Hypothalamus (tissue), 51 donors: ENCODE measurements around the gene TFDP2.
"Not testable (repeated sequence)": the region's sequence is repeated elsewhere in the genome, so short reads cannot be mapped to it uniquely, and the experiment has no call there.

Experiments
- DNase-seq, 51 donors: peaks; one replicate each; lab custom pipeline; 2025; lab: John Stamatoyannopoulos, UW

The TFDP2 gene

GRCh38 chr3:142148792-142149672, at the start of gene TFDP2:
Gene TFDP2, minus strand, starts transcription at chr3:142149544. Its CDS starts 47,795 bp downstream, at chr3:142101749.
- peak; percentile 40 to 95 (median 80) for DNase-seq

- DNase-seq, result no peak
Observed at GRCh38 chr3:142188846-142189245, 39.5 kb upstream of the TFDP2 start.

GRCh38 chr3:142180761-142181362, 31.5 kb upstream of the TFDP2 start:
- DNase-seq, result peak in 14 of 51 donors; percentile 1 to 38 (median 4)

- no peak for DNase-seq
Observed at GRCh38 chr3:142175478-142175877, 26.1 kb upstream of the TFDP2 start.

- no peak for DNase-seq
Observed at GRCh38 chr3:142174559-142174958, 25.2 kb upstream of the TFDP2 start.

GRCh38 chr3:142168514-142168913, 19.2 kb upstream of the TFDP2 start:
- no peak for DNase-seq

GRCh38 chr3:142165194-142165593, 15.8 kb upstream of the TFDP2 start:
- DNase-seq, result no peak

GRCh38 chr3:142159083-142159740, 9.9 kb upstream of the TFDP2 start:
- no peak for DNase-seq

- no peak for DNase-seq
Observed at GRCh38 chr3:142154186-142154585, 4.8 kb upstream of the TFDP2 start.

GRCh38 chr3:142152384-142152783, 3.0 kb upstream of the TFDP2 start:
- DNase-seq, result no peak

GRCh38 chr3:142151828-142152227, 2.5 kb upstream of the TFDP2 start:
- no peak for DNase-seq

GRCh38 chr3:142151240-142151639, 1.9 kb upstream of the TFDP2 start:
- DNase-seq, result no peak

- DNase-seq, result no peak
Observed at GRCh38 chr3:142150271-142150670, 927 bp upstream of the TFDP2 start.

- no peak for DNase-seq
Observed at GRCh38 chr3:142149673-142149992, 289 bp upstream of the TFDP2 start.

GRCh38 chr3:142148044-142148791, 1.1 kb downstream of the TFDP2 start:
- DNase-seq, result peak in 1 of 51 donors; percentile 15

GRCh38 chr3:142144587-142144986, 4.8 kb downstream of the TFDP2 start:
- DNase-seq, result not testable (repeated sequence)

GRCh38 chr3:142140608-142141285, 8.6 kb downstream of the TFDP2 start:
- not testable (repeated sequence) for DNase-seq

GRCh38 chr3:142137089-142137488, 12.3 kb downstream of the TFDP2 start:
- not testable (repeated sequence) for DNase-seq

- DNase-seq, result no peak
Observed at GRCh38 chr3:142134799-142135325, 14.5 kb downstream of the TFDP2 start.
